Fibroblast of villous mesenchyme (primary cell): ENCODE data around the gene ASTN2. TPM values are rescaled to one million over a fixed set of nuclear protein-coding genes. Genes with fewer than 3 reads are reported as not detected.
A peak's percentile ranks its signal among the peaks of the same experiment; 100 is the strongest.
"Not testable (repeated sequence)": the region's sequence is repeated elsewhere in the genome, so short reads cannot be mapped to it uniquely, and the experiment has no call there.

Experiments used
- DNase-seq: peaks from one replicate; pipeline ENCODE4 v3.0.0-alpha.2; 2010; ENCODE audit warnings: low read depth
- H3K4me3 ChIP-seq: 2 replicates; pipeline ENCODE4 v1.5.1; 2011; ENCODE audit warnings: low read depth, mild to moderate bottlenecking, low read length
- total RNA-seq: library from RNA; depleted of rRNA; stranded (reverse); fragments of >200 nt; gene quantifications from 2 replicates; pipeline ENCODE4 v1.2.3, GENCODE V29; 2012
- TF ChIP-seq, protein P1 (sequence below): IDR thresholded peaks from 2 replicates; pipeline ENCODE4 v1.5.1; 2012; ENCODE audit warnings: low read depth, mild to moderate bottlenecking, low read length; ENCODE audit not compliant: insufficient read depth

Gene ASTN2
- total RNA-seq, 1 donor: 5.6 TPM

DNA sequence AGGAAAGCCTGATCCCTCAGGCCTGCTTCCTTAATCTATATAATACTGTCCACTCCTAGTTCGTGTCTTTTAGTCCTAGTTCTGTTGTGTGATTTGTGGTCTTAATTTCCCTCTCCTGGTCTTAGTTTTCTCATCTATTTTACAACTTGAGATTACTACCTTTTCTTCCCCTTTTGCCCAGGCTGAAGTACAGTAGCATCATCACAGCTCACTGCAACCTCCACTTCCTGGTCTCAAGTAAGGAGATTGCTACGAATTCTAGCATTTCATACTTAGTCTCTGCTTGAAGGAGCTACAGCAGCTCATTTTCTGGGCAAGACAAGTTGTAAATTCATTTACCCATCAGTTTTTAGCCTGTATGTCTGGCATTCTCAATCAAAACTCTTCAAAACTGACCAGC, 722.2 kb downstream of the ASTN2 start:
- no peak overlapping the region for H3K4me3 ChIP-seq
- DNase-seq: no peak
- TF ChIP-seq, protein P1, sequence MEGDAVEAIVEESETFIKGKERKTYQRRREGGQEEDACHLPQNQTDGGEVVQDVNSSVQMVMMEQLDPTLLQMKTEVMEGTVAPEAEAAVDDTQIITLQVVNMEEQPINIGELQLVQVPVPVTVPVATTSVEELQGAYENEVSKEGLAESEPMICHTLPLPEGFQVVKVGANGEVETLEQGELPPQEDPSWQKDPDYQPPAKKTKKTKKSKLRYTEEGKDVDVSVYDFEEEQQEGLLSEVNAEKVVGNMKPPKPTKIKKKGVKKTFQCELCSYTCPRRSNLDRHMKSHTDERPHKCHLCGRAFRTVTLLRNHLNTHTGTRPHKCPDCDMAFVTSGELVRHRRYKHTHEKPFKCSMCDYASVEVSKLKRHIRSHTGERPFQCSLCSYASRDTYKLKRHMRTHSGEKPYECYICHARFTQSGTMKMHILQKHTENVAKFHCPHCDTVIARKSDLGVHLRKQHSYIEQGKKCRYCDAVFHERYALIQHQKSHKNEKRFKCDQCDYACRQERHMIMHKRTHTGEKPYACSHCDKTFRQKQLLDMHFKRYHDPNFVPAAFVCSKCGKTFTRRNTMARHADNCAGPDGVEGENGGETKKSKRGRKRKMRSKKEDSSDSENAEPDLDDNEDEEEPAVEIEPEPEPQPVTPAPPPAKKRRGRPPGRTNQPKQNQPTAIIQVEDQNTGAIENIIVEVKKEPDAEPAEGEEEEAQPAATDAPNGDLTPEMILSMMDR: no peak

DNA sequence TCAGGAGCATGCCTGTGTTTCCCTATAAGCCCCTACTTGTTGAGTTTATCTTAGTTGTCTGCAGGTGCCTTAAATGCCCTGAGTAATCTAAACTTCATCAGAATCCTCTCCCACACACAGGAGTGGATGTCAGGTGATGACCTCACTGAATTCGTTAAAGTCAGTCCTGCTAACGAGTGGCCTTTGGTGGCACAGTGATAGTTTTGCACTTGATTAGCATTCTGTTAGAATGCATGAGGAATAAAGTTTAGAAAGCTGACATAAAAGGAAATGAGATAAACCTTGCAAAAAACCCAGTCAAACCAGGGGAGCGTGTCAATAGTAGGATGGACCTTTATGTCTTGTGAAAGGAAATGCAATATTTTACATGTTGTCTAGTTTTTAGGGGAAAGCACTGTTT, 723.2 kb downstream of the ASTN2 start:
- TF ChIP-seq, protein P1: no peak
- H3K4me3 ChIP-seq: no peak overlapping the region
- DNase-seq: no peak

DNA sequence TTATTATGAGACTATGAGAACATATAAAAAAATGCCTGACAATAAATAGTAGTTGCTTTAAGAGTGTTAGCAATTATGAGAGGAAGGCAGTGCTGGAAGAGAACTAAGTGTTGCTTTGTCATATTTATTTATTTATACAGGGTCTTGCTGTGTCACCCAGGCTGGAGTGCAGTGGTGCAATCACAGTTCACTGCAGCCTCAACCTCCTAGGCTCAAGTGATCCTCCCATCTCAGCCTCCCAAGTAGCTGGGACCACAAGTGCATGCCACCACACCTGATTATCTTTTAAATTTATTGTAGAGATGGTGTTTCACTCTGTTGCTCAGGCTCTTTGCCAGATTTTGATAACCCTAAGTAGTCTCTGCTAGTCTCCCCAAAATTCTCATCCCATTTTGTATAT, 724.1 kb downstream of the ASTN2 start:
- H3K4me3 ChIP-seq: not testable (repeated sequence)

DNA sequence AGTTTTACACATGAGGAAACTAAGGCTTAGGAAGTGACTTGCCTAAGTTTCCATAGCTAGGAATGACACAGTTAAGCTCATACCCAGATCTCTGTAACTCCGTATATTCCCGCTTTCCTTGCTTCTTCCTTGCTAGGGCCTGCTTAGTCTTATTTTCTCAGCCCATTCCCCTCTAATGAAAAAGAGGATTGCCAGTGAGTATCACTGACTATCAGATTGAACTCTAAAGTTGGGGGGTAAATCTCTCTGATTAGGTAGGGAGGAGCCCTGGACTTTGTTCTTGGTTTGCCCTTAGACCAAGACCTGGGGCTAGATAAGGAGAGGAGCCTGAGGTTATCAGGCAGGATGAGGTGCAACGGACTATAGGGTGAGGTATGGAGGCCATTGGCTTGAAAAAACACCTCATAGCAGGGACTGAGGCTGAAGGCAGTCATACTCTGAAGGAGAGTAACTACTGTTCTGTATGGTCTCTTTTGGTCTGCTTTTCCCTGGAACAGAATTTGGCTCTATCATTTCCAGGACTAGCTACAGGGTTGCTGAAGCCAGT, 725.3 kb downstream of the ASTN2 start:
- no peak for DNase-seq
- H3K4me3 ChIP-seq: no peak overlapping the region
- TF ChIP-seq, protein P1: no peak

More for the DNA sequence above, 724.1 kb downstream of the ASTN2 start:
- DNase-seq: not testable (repeated sequence)

DNA sequence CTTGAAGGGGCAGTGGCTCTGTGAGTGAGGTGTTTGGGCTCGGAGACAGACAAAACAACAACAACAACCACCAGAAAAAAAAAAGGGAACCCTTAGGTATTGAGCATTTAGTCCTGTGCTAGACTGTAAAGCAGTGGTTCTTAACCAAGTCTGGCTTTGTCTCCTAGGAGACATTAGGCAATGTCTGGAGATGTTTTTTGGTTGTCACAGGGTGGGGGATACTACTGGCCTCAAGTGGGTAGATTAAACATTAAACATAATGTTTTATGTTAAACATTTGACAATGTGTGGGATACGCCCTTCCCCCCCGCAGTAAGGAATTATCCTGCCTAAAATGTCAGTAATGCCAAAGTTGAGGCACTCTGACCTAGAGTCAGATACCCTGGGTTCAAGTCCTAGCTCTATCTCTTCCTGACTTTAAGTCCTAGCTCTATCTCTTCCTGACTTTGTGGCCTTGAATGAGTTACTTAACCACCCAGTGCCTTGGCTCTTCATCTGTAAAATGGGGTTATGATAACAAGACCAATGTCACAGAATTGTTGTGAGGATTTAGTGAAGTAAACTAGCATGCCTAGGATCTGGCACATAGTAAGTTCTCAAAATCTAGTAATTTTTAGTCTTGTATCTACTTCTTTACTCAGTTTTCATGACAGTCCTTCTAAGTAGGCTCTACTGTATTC, 725.9 kb downstream of the ASTN2 start:
- TF ChIP-seq, protein P1: no peak
- peak; percentile 31 for DNase-seq
- H3K4me3 ChIP-seq: no peak overlapping the region

DNA sequence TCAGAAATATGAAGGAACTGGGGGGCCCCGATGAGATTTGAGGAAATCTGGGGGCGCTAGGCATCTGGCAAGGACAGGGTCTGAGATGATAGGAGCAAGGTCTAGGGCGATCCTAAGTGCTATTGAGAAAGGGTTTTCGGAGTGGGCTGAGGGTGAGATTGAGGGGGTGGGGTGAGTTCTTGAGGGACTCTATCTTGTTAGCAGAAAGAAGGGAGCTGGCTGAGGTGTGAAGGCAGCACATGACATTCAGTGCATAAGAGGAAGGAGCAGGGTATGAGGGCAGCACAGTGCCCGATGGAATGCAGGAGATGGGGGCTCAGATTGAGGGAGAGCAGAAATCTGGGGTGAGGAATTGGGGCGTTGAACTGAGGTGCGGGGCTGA, 727.1 kb downstream of the ASTN2 start:
- no peak for DNase-seq
- H3K4me3 ChIP-seq: peak overlapping the region; percentile 88
- TF ChIP-seq, protein P1: no peak

DNA sequence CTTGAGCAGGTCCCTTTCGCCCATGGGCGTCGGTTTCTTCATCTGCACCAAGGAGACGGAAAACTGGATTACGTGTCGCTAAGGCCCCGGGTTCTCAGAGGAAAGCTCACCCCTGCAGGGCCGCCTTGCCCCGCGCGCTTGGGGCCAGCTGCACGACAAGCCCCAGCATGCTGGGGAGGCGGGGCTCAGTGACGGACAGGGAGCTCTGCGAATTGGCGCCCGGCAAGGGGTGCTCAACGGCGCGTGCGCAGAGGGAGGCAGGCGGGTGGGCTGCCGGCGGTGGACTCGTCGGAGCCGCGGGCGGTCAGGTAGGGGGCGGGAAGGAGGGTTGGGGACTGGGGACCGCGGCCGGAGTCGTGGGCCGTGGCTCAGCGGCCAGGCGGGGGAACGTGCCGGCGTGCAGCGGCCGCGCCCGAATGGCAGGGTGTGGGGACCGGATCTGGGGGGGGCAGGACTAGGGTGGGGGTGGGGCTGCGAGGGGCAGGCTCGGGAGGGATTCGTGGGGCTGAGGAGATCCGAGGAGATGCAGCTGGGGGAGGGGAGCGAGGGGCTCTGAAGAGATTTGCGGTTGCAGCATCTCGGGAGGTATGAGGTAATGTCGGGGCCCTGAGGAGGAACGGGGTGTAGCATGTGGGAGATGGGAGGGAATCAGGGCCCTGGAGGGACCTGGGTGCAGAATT, 727.6 kb downstream of the ASTN2 start, which contains the start of gene TRIM32:
TSS of gene TRIM32 (plus strand) at position 232 of the 680 bp plus-strand sequence. CDS start 10,438 bp downstream, outside the sequence.
- TF ChIP-seq, protein P1: no peak
- peak; percentile 88 for DNase-seq
- H3K4me3 ChIP-seq: peak within 1 kb of the TSS; percentile 88
